Psoas muscle (tissue), 8 donors: ENCODE data around the gene SLC2A9. TPM values are rescaled to one million over a fixed set of nuclear protein-coding genes. Genes with fewer than 3 reads are reported as not detected.

Experiments used
- ATAC-seq, 4 donors: fragments of 200-7000 bp; cut with Tn5 transposase; one replicate each; pipeline ENCODE4 v1.9.1; 2020; ENCODE audit warnings: moderate library complexity in 3 of 4, mild to moderate bottlenecking in 2 of 4
- DNase-seq, 2 donors: peaks; one replicate each; pipeline ENCODE4 v3.0.0-alpha.2; 2020
- H3K27ac ChIP-seq: fragments of 200-600 bp; one replicate; pipeline ENCODE4 v1.8.0; 2022
- H3K27me3 ChIP-seq, 3 donors: fragments of 200-600 bp in 1 of 3; one replicate each; pipeline versions ENCODE4 v1.6.1 to v1.8.0; 2013 to 2022; ENCODE audit warnings: low read length in 2 of 3, mild to moderate bottlenecking in 2 of 3, moderate library complexity in 1 of 3; ENCODE audit not compliant: insufficient read depth in 3 of 3
- H3K36me3 ChIP-seq, 2 donors: fragments of 200-600 bp in 1 of 2; one replicate each; pipeline versions ENCODE4 v1.6.1 to v1.8.0; 2013 to 2022; ENCODE audit warnings: low read depth in 1 of 2, mild to moderate bottlenecking in 1 of 2, moderate library complexity in 1 of 2; ENCODE audit not compliant: insufficient read depth in 1 of 2
- H3K4me1 ChIP-seq: fragments of 200-600 bp; one replicate; pipeline ENCODE4 v1.8.0; 2022
- H3K4me3 ChIP-seq: fragments of 200-600 bp; one replicate; pipeline ENCODE4 v1.8.0; 2022; ENCODE audit warnings: mild to moderate bottlenecking
- H3K9me3 ChIP-seq: fragments of 200-600 bp; one replicate; pipeline ENCODE4 v1.8.0; 2022
- CTCF ChIP-seq: fragments of 200-600 bp; IDR thresholded peaks from one replicate; pipeline ENCODE4 v1.8.0; 2022; ENCODE audit warnings: antibody characterized with exemption
- whole genome bisulfite sequencing, 3 donors: extraction: QIAGEN DNeasy Blood & Tissue Kit; methylation state at CpG; one replicate each; pipeline versions ENCODE4 v1.1.6 to v1.1.7; 2013; 5-methylcytosine and 5-hydroxymethylcytosine counted together
- intact Hi-C, 2 donors: fragments of 100-400 bp; cut with DNase I; formaldehyde crosslinking; loops; one replicate each; pipeline versions ENCODE4 v1.11.0 to v1.14.2; 2022
- polyA plus RNA-seq, 3 donors: library from polyadenylated mRNA; stranded (reverse); fragments of 200-250 nt; gene quantifications; one replicate each; pipeline ENCODE4 v1.2.3, GENCODE V29; 2013
- total RNA-seq, 4 donors: library from RNA; stranded (reverse); fragmentation: NEBNext Ultra II Directional in 2 of 4; extraction: Animal tissue kit (Norgen Biotek cat#: 25700) in 2 of 4; gene quantifications; one replicate each; pipeline versions ENCODE4 v1.2.1 to v1.2.4, GENCODE V29; 2021 to 2023
- donor health status: healthy with polysubstance abuse.
- donor health status: DM: no; HTN: no; CAD: no; lungs with moderate emphysema.
- donor health status: Bipolar disorder and iron deficiency.
- donor health status: healthy.
- donor health status: DM: yes; HTN: yes; CAD: no.
- donor health status: DM: no; HTN: no; CAD: no.
- donor health status: DM: no; HTN: no; CAD: no.
- donor health status: DM: yes; HTN: yes; CAD: no.

Gene SLC2A9
- total and polyA plus RNA-seq, 7 donors, result 0.37 to 2.7 (median 1.3) TPM

- intact Hi-C loops, result loop anchor here in 1 of 2 donors (10.0 kb wide), 1 partner anchor 163 kb away; no protein-coding TSS in a partner anchor
- no peaks in the 10 kb centered on the region for H3K27me3 ChIP-seq
- WGBS, 3 donors, result 54 to 65% (median 57%) methylated on average over 10 of the region's 10 CpGs
- H3K36me3 ChIP-seq, result no peaks in the 10 kb centered on the region
- peak; percentile 18 for TF ChIP-seq CTCF
- ATAC-seq, result peak; percentile 58 to 84 (median 64)
- H3K4me3 ChIP-seq, result no peak overlapping the region
- peak overlapping the region; percentile 5 for H3K27ac ChIP-seq
- no peaks in the 10 kb centered on the region for H3K9me3 ChIP-seq
- no peak for DNase-seq
- no peaks in the 10 kb centered on the region for H3K4me1 ChIP-seq
These were observed 93.8 kb downstream of the SLC2A9 start for GRCh38 chr4:9927341-9928007.

- ATAC-seq, result no peak
- intact Hi-C loops, result loop anchor here in 1 of 2 donors (10.0 kb wide), 1 partner anchor 162 kb away; no protein-coding TSS in a partner anchor
These were observed 94.7 kb downstream of the SLC2A9 start for GRCh38 chr4:9926586-9926985.

GRCh38 chr4:9925750-9926439 lies 95.4 kb downstream of the SLC2A9 start:
- Histone ChIP-seq H3K27ac (no peak overlapping the region), H3K9me3 (no peaks in the 10 kb centered on the region), H3K4me1 (no peaks in the 10 kb centered on the region), H3K36me3 (no peaks in the 10 kb centered on the region), H3K27me3 (no peaks in the 10 kb centered on the region), H3K4me3 (no peak overlapping the region)
- intact Hi-C loops, result loop anchor here in 1 of 2 donors (10.0 kb wide), 1 partner anchor 161 kb away; no protein-coding TSS in a partner anchor
- DNase-seq, result no peak
- no peak for TF ChIP-seq CTCF
- ATAC-seq, result no peak
- WGBS, 3 donors, result 78 to 88% (median 85%) methylated on average over 8 of the region's 8 CpGs

More at GRCh38 chr4:9926586-9926985, 94.7 kb downstream of the SLC2A9 start:
- Histone ChIP-seq H3K36me3 (no peaks in the 10 kb centered on the region), H3K27me3 (no peaks in the 10 kb centered on the region), H3K4me3 (no peak overlapping the region), H3K27ac (no peak overlapping the region), H3K4me1 (no peaks in the 10 kb centered on the region), H3K9me3 (no peaks in the 10 kb centered on the region)
- TF ChIP-seq CTCF, result no peak
- no peak for DNase-seq
- WGBS, 3 donors, result 83 to 98% (median 87%) methylated on average over 3 of the region's 3 CpGs

- no peak for DNase-seq
- ATAC-seq, result peak in 1 of 4 donors; percentile 44
- no peaks in the 10 kb centered on the region for H3K36me3 ChIP-seq
- intact Hi-C loops, result loop anchor here in 1 of 2 donors (10.0 kb wide), 1 partner anchor 160 kb away; no protein-coding TSS in a partner anchor
- no peak for TF ChIP-seq CTCF
- H3K9me3 ChIP-seq, result no peaks in the 10 kb centered on the region
- H3K4me3 ChIP-seq, result no peak overlapping the region
- no peaks in the 10 kb centered on the region for H3K4me1 ChIP-seq
- no peak overlapping the region for H3K27ac ChIP-seq
- WGBS, 3 donors, result 25 to 40% (median 35%) methylated on average over 4 of the region's 4 CpGs
- H3K27me3 ChIP-seq, result no peaks in the 10 kb centered on the region
These were observed 96.5 kb downstream of the SLC2A9 start for GRCh38 chr4:9924750-9925149.
